CD4-positive, alpha-beta T cell treated with Interleukin-6 at 100 ng/mL for 8 hours (primary cell): ENCODE measurements around the gene SRP19.
"Not testable (repeated sequence)": the region's sequence is repeated elsewhere in the genome, so short reads cannot be mapped to it uniquely, and the experiment has no call there.

Experiments
- DNase-seq: peaks from one replicate; pipeline ENCODE4 v3.0.0-alpha.2; 2020; ENCODE audit warnings: mixed read lengths, low spot score

The SRP19 gene

DNA sequence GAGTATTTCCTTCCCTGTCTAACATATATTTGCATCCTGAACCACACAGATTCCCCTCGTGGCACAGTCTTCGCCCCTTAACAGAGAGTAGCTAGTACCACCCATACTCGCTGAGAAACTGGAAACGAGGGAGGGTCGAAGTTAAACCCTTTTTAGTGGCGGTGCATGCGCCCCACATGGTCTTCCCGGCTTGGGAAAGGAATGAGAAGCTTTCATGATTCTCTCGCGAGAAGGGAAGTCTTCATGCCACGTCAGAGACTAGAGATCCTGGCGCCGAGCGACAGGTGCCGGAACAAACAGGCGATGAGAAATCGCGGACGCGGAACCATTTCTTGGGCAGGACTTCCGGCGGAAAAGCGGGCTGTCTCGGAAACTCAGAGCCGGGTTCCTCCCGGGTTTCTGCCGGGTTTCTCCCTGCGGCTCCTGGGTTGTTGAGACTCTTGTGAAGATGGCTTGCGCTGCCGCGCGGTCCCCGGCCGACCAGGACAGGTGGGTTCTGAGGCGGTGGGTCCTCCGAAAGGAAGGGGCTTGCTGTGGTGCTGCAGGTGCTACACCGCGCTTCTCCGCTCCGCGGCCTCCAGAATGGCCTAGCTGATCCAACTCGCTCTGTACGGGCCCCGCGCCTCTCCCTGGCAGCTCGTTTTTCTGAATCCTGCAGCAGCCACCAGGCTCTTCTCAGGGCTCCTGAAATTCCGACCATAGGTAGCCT lies at the start of gene SRP19:
TSS of gene SRP19 (plus strand) at position 359 of the 709 bp plus-strand sequence. CDS start at position 449, 90 bp downstream.
- DNase-seq: peak; percentile 90

DNA sequence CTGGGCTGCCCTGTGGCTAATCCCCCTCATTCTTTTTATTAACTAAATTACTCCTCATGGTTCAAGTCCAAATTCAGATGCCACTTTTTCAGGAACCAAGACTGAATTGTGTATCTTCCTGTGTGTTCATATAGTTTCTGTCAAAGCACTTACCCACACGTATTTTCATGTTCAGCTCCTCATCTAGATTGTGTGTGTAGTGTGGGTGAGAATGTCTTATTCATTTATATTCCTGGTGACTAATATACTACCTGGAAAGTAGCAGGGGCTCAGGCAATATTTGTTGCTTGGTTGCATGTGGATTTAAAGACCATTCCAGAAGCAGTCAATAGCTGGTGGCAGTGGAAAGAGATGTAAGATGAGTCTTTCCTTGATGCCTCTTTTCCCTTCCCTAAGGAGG lies 48.5 kb upstream of the SRP19 start:
- DNase-seq: no peak

DNA sequence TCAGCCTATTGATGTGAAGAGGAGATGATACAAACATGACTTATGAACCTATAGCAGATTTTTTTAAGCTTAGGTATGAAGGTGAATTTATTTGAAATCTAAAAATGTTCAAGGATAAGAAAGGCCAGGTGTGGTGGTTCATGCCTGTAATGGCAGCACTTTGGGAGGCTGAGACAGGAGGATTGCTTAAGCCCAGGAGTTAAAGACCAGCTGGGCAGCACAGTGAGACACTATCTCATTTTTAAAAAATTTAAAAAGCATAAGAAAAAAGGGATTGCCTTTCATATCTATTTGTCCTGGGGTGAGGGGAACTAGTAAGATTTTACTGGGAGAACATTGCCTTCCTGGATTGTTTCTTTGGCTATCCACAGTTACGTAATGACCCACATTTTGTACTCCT lies 40.8 kb upstream of the SRP19 start:
- DNase-seq: no peak

DNA sequence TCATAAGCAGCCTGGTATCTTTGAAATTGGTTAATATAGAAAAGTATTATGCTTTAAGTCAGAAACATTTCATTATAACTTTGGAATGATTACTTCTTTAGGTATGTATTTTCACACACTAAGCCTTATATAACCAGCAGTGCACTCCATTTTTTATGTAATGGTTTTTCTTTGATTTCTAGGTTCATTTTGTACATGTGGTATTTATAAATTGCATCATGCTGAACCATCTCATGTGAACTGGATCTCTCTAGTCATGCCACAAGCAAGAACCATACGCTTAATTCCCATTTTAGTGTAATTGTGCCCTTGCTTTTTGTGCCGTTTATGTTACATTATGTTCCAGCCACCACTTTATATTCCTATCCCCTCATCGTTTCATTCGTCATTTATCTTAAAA lies 38.6 kb upstream of the SRP19 start:
- DNase-seq: no peak

DNA sequence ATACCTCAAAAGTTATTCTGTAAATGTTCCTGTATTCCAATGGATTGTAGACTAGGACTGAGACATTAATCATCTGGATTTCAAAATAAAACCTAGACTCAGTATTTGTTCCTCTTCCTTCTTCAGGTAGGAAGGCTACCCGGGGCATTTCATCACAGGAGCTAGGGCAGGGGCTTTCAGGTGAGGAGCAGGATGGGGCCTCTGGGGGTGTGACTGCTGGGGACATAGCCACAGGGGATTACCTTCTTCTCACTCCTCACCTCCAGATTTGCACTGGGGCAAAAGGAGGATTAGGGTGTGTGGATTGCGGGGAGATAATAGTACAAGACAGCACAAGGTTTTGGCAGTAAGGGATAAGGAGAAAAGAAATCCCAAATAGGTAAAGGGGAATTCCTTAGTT lies 37.9 kb upstream of the SRP19 start:
- DNase-seq: no peak

DNA sequence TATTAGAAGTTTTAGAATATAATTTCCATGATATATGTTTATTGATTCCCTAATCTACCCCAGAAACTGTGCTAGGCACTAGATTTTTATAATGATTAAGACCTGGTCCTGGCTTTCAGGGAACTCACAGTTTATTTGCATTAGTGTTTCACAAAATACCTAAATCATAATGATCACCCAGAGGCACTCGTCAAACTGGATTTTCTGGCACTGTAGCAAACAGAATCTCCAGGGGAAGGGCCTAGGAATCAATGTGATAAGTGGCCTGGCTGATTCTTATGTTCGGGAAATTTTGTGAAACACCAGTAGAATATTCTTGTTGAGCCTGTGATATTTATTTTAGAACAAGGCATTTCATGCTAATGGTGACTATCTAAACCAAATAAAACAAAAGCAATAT lies 37.4 kb upstream of the SRP19 start:
- no peak for DNase-seq

DNA sequence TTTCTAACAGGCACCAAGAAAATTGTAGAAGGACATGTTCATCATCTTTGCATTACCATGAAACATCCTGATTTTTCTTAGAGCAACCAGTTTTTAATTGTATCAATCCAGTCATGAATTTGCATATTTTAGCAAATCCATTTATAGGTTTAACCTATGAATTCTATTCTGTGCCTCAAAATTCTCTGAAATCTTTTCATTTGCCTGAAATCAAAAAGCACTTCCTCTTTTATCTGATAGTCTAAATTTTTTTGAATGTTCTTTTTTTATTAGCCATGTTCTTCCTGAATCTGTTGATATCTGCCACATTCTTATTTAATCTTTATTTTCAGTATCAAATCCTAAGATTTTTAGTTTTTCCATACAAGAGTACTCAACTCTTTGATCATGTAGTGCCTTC lies 36.9 kb upstream of the SRP19 start:
- DNase-seq: no peak

DNA sequence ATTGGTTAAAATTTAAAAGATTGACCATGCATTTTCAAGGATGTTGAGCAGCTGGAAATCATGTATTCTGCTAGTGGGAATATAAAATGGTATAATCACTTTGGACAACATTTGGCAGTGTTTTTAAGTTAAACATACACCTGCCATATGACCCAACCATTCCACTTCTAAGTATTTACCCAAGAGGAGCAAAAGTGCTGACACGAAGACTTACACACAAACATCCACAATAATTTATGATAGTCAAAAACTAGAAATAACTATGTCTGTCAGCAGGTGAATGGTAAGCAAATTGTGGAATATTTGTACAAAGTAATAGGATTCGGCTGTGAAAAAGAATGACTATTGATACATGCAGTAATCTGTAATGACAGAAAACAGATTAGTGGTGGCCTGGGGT lies 30.7 kb upstream of the SRP19 start:
- DNase-seq: no peak

DNA sequence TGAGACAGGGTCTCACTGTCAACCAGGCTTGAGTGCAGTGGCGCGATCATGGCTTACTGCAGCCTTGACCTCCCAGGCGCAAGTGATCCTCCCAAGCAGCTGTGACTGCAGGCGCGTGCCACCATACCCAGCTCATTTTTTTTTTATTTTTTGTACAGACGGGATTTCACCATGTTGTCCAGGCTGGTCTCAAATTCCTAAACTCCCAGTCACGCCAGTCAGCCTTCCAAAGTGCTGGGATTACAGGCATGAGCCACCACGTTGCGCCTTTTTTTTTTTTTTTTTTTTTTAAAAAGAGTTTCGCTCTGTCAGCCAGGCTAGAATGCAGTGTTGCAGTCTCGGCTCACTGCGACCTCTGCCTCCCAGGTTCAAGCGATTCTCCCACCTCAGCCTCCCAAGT lies 27.1 kb upstream of the SRP19 start:
- no peak for DNase-seq

DNA sequence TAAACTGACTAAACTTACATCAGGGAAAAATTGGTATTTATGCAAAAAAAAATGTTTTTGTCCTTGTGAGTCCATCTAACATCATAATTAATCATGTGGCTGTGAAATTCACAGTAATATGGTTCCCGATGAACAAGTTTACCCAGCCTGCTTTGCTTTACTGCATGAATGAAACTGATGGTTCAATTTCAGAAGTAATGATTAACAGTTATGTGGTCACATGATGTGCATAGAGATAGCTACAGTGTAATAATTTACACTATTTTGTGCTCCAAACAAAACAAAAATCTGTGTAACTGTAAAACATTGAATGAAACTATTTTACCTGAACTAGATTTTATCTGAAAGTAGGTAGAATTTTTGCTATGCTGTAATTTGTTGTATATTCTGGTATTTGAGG lies 16.6 kb upstream of the SRP19 start:
- DNase-seq: no peak

DNA sequence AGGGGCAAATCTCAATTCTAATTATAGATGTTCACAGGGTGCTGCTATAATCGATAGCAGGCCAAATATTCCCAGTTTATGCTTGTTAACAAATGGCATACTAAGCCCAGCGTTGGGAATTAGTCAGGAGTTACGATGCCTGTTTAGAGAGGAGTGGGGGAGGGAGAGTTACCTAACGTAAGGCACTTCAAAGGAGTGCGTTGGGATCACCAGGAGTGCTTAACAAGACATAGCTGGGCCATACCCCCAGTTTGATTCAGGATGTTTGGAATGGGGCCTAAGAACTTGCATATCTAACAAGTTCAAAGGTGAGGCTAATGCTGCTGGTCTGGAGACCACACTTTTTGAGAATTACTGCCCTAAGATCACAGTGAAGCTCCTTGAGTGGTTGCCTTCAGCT lies 14.5 kb upstream of the SRP19 start:
- DNase-seq: no peak

DNA sequence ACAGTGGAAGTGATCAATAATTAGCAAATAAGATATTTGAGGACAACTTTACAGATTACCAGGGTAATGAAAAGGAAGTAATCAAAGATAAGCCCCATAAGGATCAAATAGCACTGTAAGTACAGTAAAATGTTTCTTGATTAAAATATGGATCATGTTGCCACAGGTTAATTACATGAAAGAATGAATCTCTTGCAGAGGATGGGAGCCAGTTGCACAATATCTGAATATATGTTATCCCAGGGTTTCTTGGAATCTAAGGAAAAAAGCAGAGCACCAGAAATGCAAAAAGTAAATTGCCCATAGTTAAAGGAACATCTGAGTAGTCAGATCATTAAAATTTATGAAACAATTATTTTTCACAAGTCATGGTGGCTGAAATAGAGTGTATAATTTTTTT lies 13.8 kb upstream of the SRP19 start:
- DNase-seq: no peak

DNA sequence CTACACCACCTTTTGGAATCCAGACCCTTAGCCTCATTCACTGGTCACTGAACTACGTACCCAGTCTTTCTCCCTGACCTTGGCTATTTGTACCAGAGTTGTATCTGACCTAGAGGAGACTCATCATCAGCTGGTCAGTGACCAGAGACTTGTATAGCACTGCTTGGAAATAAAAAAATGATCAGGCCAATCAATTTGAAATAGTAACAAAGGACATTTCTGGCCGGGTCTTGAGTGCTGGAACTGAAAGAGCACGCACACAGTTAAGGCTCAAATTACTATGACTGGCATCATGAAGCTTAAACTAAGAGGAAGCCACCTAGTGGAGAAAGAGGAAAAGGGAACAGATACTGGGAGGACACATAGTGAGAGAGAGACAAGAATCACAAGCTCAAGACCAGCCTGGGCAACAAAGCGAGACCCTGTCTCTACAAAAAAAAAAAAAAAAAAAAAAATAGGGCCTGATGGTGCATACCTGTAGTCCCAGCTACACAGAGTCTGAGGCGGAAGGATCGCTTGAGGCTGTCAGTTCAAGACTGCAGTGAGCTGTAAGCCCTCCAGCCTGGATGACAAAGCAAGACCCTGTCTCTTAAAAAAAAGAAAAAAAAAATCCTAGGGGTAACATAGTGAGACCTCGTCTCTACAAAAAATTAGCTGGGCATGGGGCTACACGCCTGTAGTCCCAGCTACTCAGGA lies 12.8 kb upstream of the SRP19 start:
- peak; percentile 49 for DNase-seq

DNA sequence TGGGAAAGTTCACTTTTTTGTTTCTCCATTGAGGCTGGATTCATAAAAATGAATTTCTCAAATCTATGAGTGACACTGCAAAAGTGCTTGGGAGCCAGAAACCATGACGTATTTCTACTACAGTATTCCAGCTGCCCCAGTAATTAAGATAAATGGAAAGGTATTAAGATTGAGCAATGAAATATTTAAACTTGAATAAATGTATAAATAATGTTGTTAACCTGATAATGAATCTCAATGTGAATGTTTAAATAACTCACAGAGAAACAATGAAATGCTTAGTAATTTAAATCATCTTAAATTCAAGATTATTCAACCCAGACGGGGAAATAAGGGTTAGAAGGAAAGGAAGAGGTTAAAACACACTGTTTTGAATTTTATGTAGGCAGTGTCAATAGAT lies 11.2 kb upstream of the SRP19 start:
- DNase-seq: no peak

DNA sequence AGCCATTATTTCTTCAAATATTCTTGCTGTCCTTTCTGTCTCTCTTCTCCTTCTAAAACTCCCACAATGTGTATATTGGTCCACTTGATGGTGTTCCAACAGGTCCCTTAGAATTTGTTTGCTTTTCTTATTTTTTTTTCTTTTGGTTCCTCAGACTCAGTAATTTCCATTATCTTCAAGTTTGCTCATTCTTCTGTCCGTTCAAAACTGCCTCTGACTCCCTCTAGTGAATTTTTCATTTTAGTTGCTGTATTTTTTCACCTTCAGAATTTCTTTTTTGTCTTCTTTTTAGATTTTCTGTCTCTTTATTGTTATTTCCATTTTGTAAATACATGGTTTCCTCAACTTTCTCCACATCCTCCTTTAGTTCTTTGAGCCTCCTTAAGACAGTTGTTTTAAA lies 6.4 kb upstream of the SRP19 start:
- no peak for DNase-seq

DNA sequence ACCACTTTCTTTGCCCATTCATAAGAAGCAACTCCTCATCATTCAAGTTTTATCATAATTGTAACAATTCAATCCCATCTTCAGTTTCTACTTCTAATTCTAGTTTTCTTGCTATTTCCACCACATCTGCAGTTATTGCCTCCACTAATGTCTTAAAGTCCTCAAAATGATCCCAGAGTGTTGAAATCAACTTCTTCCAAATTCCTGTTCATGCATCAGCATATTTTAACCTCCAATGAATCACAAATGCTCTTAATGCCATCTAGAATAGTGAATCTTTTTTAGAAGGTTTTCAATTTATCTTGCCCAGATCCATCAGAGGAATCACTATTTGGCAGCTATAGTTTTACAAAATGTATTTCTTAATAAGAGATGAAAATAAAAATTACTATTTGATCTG lies 3.2 kb upstream of the SRP19 start:
- no peak for DNase-seq

DNA sequence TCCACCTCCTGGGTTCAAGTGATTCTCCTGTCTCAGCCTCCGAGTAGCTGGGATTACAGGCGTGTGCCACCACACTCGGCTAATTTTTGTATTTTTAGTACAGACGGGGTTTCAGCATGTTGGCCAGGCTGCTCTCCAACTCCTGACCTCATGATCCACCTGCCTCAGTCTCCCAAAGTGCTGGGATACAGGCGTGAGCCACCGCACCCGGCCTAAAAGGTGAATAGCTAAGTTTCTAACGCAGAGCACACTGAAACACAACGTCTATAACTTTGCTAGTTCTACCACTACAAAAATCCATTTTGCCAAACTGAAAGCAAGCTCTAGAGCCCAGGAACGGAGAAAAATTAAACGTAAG lies 537 bp upstream of the SRP19 start:
- not testable (repeated sequence) for DNase-seq

DNA sequence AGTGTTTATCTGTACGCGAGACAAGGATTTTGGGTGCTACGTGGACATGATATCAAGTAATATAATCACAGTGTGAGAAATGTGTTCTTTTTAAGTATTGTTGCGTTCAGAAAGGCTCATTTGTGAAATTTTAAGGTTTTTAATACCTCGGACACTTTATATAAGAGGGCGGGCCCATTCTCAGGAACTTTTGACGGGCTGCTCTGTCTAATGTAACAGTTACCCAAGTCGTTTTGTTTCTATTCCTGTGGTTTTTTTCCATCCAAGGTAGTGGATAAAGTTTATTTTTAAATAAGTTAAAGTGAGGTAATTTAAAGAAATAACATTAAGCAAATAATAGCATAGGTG lies 525 bp downstream of the SRP19 start:
- no peak for DNase-seq

DNA sequence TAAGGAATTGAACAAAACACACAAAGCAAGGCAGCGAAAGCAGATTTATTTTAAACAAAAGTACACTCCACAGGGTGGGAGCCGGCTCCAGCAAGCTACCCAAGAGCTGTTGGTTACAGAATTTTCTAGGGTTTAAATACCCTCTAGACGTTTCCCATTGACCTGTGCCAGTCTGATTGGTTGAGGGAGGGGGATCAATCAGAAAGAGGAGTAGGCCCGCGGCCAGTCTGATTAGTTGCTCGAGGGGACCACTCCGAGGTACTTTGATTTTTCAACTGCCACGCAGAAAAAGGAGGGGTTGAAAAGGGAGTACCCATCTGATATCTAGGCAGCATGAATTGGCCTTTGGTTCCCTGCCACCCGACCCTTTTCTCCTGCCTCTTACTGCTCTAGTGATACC lies 998 bp downstream of the SRP19 start:
- no peak for DNase-seq

DNA sequence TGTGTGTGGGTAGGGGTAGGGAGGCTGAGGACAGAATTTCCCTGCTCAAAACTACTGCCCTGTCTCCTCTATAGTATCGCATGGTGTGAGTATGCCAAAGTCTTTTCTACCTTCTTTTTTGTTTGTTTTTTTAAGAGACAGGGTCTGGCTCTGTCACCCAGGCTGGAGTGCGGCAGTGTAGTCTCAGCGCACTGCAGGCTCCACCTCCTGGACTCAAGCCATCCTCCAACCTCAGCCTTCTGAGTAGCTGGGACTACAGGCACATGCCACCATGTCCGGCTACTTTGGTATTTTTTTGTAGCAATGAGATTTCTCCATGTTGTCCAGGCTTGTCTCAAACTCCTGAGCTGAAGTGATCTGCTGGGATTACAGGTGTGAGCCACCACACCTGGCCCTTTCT lies 2.5 kb downstream of the SRP19 start:
- DNase-seq: no peak

DNA sequence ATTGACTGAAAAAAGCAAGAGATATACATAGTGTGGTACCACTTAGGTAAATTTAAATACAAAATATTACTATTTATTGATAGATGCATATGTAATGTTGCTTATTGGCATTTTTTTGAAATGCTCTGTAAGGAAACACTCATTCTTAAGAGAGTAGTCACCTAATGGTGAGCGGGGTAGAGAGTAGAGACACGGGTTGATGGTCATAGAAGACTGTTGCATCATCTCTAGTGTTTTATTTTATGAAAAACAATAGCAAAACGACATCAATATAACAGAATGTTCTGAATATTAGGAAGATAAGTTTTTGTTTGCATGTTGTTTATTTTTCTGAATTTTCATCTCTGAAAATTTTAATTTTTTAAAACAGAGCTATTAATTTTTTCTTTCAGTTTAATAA lies 4.0 kb downstream of the SRP19 start:
- DNase-seq: no peak

DNA sequence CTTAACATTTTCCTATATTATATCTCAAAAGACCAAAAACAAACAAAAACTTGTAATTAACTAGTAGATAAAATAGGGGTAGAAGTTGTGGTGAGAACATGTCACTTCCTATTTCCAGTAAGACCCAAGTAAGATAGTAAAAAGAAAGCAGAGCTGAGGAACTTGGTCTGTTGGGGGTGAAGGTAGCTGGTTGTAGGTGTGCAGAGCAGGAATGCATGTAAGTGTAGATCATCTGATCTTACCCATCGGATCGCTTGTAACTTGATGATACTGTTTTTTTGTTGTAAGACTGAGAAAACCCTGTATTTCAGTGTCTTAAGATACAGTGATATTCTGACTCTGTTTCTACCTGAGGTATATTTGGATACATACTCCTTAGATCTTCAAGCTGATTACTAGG lies 5.7 kb downstream of the SRP19 start:
- DNase-seq: no peak

DNA sequence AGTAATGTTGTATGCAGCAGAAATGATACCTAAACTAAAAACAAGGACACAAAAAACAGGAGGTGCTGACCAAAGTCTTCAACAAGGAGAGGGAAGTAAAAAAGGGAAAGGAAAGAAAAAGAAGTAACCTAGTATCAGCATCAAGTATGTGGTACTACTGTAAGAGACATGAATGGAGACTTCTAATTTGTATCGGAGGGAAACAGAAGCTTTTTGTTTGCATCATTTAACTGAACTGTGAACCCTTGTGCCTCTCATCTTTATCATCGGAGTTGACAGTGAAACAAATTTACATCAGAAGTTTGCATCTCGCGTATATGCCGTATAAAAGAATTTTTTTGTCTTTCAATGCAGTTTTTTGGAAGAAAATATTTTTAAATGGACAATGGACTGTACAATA lies 6.3 kb downstream of the SRP19 start:
- no peak for DNase-seq

DNA sequence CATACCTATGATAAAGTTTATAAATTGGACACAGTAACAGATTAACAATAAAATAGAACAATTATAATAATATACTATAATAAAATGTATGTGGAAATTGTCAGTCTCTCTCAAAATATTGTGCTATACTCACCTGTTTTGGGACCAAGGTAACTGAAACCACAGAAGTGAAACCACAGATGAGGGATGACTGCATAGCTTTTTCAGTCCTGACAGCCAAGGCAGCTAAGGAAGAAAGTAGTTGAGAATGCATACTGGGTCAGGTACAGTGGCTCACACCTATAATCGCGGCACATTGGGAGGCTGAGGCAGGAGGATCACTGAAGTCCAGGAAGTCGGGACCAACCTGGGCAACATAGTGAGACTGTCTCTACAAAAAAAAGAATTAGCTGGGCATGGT lies 8.9 kb downstream of the SRP19 start:
- peak; percentile 35 for DNase-seq
